HL-60 (cell line): ENCODE measurements around the gene OR51I2.

Experiments
- DNase-seq, 2 experiments: peaks; one replicate each; pipeline ENCODE4 v3.0.0-alpha.2; 2010 to 2020; ENCODE audit warnings: low read depth in 1 of 2, low spot score in 1 of 2
- H3K27ac ChIP-seq: fragments of 250-450 bp; sonication (Bioruptor Pico); replicated peaks from 2 replicates; pipeline ENCODE4 v1.5.1; 2020; ENCODE audit warnings: mild to moderate bottlenecking, moderate library complexity
- H3K27me3 ChIP-seq: fragments of 250-450 bp; sonication (Bioruptor Pico); 2 replicates; pipeline ENCODE4 v1.5.1; 2021; ENCODE audit warnings: mild to moderate bottlenecking, moderate library complexity; ENCODE audit not compliant: insufficient read depth, poor library complexity, severe bottlenecking
- H3K4me3 ChIP-seq: replicated peaks from 2 replicates; pipeline ENCODE4 v1.5.1; 2011; ENCODE audit warnings: mild to moderate bottlenecking, control low read depth, low read length; ENCODE audit not compliant: insufficient read depth
- CTCF ChIP-seq: IDR thresholded peaks from one replicate; pipeline ENCODE4 v1.5.1; 2011; ENCODE audit warnings: low read length, control low read depth, inconsistent platforms; ENCODE audit not compliant: insufficient read depth
- GABPA ChIP-seq: IDR thresholded peaks from 2 replicates; pipeline ENCODE4 v1.6.1; 2012; ENCODE audit warnings: low read depth
- POLR2AphosphoS5 ChIP-seq: IDR thresholded peaks from 2 replicates; pipeline ENCODE4 v1.6.1; 2012; ENCODE audit warnings: low read depth
- REST ChIP-seq: IDR thresholded peaks from 2 replicates; pipeline ENCODE4 v1.6.1; 2012; ENCODE audit warnings: low read depth; ENCODE audit not compliant: insufficient replicate concordance
- SPI1 ChIP-seq: IDR thresholded peaks from 2 replicates; pipeline ENCODE4 v1.6.1; 2012; ENCODE audit warnings: low read depth, mild to moderate bottlenecking, borderline replicate concordance

Gene OR51I2

GRCh38 chr11:5423131-5423530 lies 26.0 kb upstream of the OR51I2 start:
- no peak overlapping the region for H3K27ac ChIP-seq
- H3K4me3 ChIP-seq: no peak overlapping the region
- DNase-seq: no peak
- no peaks in the 10 kb centered on the region for H3K27me3 ChIP-seq
- TF ChIP-seq CTCF (no peak), REST (no peak), GABPA (no peak), POLR2AphosphoS5 (no peak), SPI1 (no peak)

- no peak for DNase-seq
- no peaks in the 10 kb centered on the region for H3K27me3 ChIP-seq
- TF ChIP-seq CTCF (no peak), GABPA (no peak), REST (no peak), SPI1 (no peak), POLR2AphosphoS5 (no peak)
- no peak within 1 kb of the TSS for H3K27ac ChIP-seq
- H3K4me3 ChIP-seq: no peak within 1 kb of the TSS
Measured at GRCh38 chr11:5441414-5441813, 7.7 kb upstream of the OR51I2 start, which contains the start of gene OR51I1. Gene OR51I1, minus strand, starts transcription at chr11:5441514. Its CDS starts 0 bp downstream, at chr11:5441514.

- Histone ChIP-seq H3K27me3 (no peaks in the 10 kb centered on the region), H3K4me3 (no peak overlapping the region), H3K27ac (no peak overlapping the region)
- no peak for DNase-seq
- TF ChIP-seq REST (no peak), SPI1 (no peak), POLR2AphosphoS5 (no peak), GABPA (no peak), CTCF (no peak)
Measured at GRCh38 chr11:5443835-5444393, 5.2 kb upstream of the OR51I2 start.
